Erythroblast (primary cell): ENCODE measurements around the gene IQSEC1.

Source experiments
- GATA1 ChIP-seq: IDR thresholded peaks from 2 replicates; pipeline ENCODE4 v1.6.1; 2011; ENCODE audit warnings: low read depth, mild to moderate bottlenecking, control low read depth, low read length, moderate library complexity
- POLR2A ChIP-seq: IDR thresholded peaks from 2 replicates; pipeline ENCODE4 v1.6.1; 2011; ENCODE audit warnings: mild to moderate bottlenecking, low read length

DNA sequence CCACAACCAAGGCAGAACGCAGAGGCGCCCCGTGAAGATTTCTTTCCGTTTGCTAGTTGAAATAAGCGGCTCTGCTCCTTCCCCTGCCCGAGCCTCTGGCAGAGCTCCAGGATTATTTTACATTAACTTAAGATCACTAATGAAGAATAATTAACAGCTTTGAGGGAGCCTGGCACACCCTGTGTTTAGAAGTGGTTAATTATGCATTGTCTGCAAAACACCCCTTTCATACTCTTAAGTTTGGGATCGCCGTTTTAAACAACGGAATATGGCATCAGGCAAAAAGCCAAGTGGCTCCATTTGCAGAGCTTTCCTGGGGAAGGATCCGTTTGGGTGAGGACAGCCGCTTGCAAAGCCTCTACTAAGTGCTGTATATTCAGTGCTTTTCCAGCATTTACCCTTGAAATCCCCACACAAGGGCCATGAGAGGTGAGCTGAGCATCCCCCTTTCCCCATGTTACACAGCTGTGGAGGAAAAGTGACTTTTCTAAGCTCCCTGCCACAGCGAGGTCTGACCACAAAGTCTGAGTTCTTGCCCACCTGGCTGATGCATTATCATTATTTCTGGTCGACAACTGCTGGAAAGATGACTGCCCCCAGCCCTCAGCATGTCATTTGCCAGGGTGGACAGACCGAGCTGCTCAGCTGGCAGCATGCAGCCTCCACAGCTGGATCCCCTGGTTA is 33.9 kb downstream of the IQSEC1 start:
- TF ChIP-seq GATA1 = no peak
- no peak for TF ChIP-seq POLR2A
